GM04504 (cell line): ENCODE measurements around the gene ADAMTS12.
"Not testable (repeated sequence)": the region's sequence is repeated elsewhere in the genome, so short reads cannot be mapped to it uniquely, and the experiment has no call there.

ENCODE experiments used
- DNase-seq: peaks from one replicate; pipeline ENCODE4 v3.0.0-alpha.2; 2012; ENCODE audit warnings: low read depth

ADAMTS12 gene

DNA sequence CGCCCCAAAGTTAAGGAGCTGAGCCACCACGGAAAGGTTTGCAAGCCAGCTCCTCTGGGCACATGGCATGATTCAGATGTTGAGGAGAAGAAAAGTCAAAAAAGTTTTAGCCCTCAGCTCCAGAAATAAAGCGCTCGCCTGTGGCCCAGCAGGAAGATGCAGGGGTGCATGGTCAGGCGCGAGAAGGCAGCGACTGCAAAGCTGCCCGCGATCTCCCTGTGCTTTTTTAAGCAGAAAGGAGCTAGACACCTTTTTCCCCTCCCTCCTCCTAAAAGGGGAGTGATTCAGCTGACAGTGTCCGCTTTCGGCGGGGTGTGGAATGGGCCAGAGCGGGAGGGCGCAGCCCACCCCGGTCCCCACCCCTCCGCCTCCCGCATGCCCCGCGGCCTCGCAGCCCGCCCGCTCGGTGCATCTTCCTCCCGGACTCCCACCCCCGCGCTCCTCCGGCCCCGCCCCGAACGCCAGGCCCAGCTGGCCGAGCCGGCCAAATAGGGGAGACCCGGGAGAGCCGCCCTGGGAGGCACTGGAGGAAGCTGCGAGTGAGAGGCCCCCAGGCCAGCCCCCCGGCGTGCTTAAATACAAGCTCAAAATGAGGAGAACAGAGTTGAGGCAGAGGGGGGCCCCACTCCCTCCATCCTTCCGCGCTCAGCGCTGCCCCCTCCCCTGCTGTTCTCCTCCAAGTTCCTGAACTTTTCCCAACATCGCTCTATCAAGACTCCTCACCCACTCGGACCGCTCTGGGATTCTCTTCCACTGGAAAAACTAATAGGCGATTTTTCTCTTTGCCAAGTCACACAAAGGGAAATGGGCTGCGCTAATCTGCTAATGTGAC, at the start of gene ADAMTS12:
TSS of gene ADAMTS12 (minus strand) at position 203 of the 832 bp plus-strand sequence. CDS start at position 69, 134 bp downstream.
- DNase-seq = no peak

DNA sequence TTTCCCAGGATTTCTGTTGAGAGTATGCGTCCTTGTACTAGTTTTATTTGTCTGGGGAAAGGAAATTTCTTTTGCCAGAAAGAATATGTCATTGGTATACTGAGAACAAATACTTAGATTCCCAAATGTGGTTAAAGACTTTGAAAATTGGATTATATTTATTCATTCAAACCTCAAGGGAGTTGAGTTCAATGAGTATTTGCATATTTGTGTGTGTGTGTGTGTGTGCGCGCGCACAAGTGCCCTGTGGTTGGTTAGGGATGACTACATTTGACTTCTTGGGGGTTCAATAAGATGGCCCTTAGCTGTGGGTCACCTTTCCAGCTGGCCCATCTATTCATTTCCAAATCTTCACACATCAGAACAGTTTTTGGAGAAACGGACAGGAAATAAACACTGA, 49.3 kb upstream of the ADAMTS12 start:
- DNase-seq = no peak

DNA sequence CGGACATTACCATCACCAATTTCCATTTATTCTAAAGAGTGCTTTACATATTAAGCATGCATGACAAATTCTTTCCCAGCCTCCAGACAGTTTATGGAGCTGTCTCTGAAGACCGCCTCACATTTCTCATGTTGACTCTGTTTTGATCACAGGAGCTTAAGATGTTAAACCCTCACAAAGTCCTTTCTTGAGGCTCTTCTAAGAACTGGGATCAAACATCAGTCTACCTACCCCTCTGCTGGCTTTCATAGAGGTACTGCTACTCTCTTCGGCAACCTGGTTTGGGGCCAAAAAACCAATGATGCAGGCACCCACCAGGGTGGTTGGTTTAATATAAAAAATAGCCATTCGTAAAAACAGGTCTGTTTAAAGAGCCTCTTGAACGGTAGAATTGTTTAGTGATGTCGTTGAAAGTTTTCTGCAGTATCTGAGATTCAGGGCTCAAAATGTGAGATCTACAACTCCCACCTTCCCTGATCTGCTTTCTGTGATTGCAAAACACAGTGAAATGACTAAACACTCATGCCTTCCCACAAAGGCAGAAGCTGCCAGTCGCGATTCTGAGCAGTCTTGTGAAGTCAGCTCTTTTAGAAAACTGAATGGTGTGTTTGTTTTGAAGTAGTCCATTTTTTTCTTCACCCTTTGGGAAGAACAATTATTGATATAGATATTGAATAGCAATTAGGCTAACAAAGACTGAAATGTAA, 47.9 kb upstream of the ADAMTS12 start:
- DNase-seq = no peak

GRCh38 chr5:33938881-33939280, 47.1 kb upstream of the ADAMTS12 start:
- no peak for DNase-seq

GRCh38 chr5:33938507-33938796, 46.7 kb upstream of the ADAMTS12 start:
- DNase-seq = no peak

DNA sequence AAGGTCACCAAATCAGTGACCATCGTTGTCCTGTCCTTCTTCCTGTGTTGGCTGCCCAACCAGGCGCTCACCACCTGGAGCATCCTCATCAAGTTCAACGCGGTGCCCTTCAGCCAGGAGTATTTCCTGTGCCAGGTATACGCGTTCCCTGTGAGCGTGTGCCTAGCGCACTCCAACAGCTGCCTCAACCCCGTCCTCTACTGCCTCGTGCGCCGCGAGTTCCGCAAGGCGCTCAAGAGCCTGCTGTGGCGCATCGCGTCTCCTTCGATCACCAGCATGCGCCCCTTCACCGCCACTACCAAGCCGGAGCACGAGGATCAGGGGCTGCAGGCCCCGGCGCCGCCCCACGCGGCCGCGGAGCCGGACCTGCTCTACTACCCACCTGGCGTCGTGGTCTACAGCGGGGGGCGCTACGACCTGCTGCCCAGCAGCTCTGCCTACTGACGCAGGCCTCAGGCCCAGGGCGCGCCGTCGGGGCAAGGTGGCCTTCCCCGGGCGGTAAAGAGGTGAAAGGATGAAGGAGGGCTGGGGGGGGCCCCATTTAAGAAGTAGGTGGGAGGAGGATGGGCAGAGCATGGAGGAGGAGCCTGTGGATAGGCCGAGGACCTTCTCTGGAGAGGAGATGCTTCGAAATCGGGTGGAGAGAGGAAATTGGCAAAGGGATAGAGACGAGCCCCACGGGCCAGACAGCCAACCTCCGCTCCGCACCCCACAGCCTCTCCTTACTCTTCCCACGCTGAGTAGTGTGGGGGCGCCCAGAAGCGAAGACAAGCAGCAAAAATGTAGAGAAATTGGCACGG, 46.1 kb upstream of the ADAMTS12 start:
- DNase-seq = no peak

DNA sequence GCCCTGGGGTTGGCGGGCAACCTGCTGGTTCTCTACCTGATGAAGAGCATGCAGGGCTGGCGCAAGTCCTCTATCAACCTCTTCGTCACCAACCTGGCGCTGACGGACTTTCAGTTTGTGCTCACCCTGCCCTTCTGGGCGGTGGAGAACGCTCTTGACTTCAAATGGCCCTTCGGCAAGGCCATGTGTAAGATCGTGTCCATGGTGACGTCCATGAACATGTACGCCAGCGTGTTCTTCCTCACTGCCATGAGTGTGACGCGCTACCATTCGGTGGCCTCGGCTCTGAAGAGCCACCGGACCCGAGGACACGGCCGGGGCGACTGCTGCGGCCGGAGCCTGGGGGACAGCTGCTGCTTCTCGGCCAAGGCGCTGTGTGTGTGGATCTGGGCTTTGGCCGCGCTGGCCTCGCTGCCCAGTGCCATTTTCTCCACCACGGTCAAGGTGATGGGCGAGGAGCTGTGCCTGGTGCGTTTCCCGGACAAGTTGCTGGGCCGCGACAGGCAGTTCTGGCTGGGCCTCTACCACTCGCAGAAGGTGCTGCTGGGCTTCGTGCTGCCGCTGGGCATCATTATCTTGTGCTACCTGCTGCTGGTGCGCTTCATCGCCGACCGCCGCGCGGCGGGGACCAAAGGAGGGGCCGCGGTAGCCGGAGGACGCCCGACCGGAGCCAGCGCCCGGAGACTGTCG, 45.4 kb upstream of the ADAMTS12 start:
- no peak for DNase-seq

DNA sequence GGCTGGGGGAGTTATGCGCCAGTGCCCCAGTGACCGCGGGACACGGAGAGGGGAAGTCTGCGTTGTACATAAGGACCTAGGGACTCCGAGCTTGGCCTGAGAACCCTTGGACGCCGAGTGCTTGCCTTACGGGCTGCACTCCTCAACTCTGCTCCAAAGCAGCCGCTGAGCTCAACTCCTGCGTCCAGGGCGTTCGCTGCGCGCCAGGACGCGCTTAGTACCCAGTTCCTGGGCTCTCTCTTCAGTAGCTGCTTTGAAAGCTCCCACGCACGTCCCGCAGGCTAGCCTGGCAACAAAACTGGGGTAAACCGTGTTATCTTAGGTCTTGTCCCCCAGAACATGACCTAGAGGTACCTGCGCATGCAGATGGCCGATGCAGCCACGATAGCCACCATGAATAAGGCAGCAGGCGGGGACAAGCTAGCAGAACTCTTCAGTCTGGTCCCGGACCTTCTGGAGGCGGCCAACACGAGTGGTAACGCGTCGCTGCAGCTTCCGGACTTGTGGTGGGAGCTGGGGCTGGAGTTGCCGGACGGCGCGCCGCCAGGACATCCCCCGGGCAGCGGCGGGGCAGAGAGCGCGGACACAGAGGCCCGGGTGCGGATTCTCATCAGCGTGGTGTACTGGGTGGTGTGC, 44.7 kb upstream of the ADAMTS12 start, which contains the start of gene RXFP3:
TSS of gene RXFP3 (plus strand) at position 6 of the 636 bp plus-strand sequence. CDS start at position 361, 355 bp downstream.
- peak; percentile 1 for DNase-seq

DNA sequence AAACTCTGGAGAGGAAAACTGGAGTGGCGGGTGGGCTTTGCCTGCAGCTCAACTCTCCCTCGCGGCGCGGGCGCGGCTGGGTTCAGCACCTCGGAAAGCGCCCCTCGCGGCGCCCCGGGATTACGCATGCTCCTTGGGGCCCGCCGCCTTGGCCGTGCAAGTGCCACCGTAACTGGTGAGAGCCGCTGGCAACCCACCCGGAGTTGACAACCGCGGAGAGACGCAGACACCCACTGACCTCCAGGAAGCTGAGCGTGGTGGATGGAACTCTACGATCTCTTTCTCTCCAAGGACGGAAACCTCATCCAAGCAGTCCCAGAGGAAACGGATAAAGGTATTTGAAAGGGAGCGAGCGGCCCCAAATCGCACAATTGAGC, 44.2 kb upstream of the ADAMTS12 start:
- peak; percentile 23 for DNase-seq

GRCh38 chr5:33934176-33934575, 42.4 kb upstream of the ADAMTS12 start:
- no peak for DNase-seq

- DNase-seq = no peak
These were observed 42.0 kb upstream of the ADAMTS12 start for GRCh38 chr5:33933723-33934169.

- no peak for DNase-seq
These were observed 39.3 kb upstream of the ADAMTS12 start for GRCh38 chr5:33931136-33931535.

DNA sequence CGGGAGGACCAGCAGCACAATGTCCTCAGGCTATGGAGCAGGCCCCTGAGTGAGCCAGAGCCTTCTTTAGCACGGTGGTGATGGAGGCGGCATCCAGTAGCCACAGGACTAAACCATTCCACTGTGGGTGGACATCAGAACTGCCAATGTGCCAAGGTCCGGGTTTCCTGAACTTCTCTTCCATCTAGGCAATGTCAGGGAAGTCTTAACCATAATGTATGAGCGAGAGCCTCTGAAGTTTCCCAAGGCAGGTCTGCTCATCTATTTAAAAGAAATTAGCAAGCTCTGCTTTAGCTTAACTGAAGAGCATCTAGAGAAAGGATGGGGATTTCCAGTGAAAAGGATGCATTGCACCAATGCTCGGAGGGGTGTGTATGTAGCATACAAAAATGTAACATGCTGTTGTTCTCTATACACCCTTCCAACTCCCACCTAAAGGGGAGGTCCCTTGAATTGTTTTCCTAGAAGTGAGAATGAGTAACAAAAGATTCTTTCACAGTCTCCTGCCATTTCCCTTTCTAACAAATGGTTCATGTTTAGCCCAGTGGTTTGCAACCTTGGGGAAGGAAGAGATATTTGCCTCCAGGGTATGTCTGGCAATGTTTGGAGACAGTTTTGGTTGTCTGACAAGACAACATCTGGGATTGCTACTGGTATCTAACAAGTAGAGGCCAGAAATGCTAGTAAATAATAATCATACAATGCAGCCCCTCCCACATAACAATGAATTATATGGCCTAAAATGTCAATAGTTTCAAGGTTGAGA, 38.3 kb upstream of the ADAMTS12 start:
- peak; percentile 4 for DNase-seq

DNA sequence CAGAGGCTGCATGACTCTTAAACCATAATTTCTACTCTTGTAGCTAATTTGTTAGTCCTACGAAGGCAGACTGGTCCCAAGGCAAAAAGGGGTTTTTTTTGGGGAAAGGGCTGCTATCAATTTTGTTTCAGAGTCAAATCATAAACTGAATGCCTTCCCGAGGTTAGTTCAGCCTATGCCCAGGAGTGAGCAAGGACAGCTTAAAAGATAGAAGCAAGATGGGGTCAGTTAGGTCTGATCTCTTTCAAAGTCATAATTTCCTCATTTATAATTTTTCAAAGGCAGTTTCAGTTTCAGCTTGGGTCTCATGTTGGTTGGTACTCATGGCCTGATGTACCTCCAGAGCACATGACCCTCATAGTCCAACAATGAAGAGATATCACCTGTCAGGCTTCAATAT, 36.5 kb upstream of the ADAMTS12 start:
- no peak for DNase-seq

GRCh38 chr5:33927685-33928084, 35.9 kb upstream of the ADAMTS12 start:
- no peak for DNase-seq

- no peak for DNase-seq
These were observed 33.5 kb upstream of the ADAMTS12 start for GRCh38 chr5:33925278-33925677.

DNA sequence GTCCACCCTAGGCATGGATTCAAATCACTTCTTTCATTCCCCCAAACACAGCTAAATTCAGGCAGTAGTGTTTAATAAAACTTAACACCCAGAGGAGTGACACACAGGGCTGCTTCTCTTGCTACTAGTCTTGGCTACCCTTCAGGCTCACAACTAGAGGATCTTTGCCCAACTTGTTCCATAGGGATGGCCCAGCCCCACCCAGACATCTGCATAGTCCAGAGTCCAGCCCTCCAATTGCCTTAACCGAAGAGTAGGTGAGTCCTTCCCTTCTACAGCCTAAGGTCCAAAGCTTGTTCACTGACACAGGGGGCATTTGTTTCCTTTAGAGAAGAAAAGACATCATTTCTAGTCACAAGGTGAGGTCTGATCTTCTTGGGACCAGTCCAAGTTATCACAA, 29.2 kb upstream of the ADAMTS12 start:
- DNase-seq = no peak

DNA sequence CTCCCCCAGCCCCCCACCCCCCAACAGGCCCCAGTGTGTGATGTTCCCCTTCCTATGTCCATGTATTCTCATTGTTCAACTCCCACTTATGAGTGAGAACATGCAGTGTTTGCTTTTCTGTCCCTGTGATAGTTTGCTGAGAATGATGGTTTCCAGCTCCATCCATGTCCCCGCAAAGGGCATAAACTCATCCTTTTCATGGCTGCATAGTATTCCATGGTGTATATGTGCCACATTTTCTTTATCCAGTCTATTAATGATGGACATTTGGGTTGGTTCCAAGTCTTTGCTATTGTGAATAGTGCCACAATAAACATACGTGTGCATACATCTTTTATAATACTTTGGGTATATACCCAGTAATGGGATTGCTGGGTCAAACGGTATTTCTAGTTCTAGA, 23.1 kb upstream of the ADAMTS12 start:
- DNase-seq = not testable (repeated sequence)

- not testable (repeated sequence) for DNase-seq
These were observed 14.5 kb upstream of the ADAMTS12 start for GRCh38 chr5:33906248-33906647.

- DNase-seq = no peak
These were observed 13.6 kb upstream of the ADAMTS12 start for GRCh38 chr5:33905381-33905780.

- no peak for DNase-seq
These were observed 11.3 kb upstream of the ADAMTS12 start for GRCh38 chr5:33903118-33903517.
